Measurements from ENCODE around the gene CLN5.

The CLN5 gene

DNA sequence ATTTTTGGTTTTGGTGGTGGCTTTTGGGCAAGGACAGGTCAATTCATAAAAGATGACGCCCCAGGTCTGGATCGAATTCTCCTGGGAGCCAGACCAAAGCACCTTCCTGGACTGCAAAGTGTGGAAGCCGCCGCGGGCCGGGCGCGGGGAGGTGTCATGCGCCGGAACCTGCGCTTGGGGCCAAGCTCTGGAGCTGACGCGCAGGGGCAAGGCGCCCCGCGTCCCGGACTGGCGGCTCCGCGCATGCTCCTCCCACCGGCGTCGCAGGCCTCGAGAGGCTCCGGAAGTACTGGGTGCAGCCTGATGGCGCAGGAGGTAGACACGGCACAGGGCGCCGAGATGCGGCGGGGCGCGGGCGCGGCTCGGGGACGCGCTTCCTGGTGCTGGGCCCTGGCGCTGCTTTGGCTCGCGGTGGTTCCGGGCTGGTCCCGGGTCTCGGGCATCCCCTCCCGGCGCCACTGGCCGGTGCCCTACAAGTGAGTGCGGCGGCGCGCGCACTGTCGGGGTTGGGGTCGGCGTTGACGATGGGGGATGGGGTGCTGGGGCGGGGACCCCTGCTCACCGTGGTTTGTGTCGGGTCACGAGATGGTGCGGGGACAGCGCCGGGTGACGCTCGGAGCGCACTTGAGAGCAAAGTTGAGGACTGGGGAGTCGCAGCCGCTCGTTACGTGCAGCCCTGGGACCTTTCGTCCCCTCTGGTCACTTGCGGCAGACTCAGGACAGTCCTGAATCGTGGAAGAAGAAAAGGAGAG lies at the start of gene CLN5:
Gene CLN5 (plus strand): TSS at position 286 of the 752 bp plus-strand sequence. CDS start 18 bp downstream, at position 304.
- Histone ChIP-seq H3K27ac (peak within 1 kb of the TSS; percentile 71), H3K4me3 (ENCODE audit: low read depth, low read length) (peak within 1 kb of the TSS; percentile 94), H3K27me3 (replicated peaks) (no peaks in the 10 kb centered on the region), H3K36me3 (replicated peaks) (no peaks in the 10 kb centered on the region)
- in situ Hi-C loops (cut with HindIII; ENCODE audit: low pct_ligation_motif_present, low sequenced_read_pairs), result no loop called here
- TF ChIP-seq, protein P1, sequence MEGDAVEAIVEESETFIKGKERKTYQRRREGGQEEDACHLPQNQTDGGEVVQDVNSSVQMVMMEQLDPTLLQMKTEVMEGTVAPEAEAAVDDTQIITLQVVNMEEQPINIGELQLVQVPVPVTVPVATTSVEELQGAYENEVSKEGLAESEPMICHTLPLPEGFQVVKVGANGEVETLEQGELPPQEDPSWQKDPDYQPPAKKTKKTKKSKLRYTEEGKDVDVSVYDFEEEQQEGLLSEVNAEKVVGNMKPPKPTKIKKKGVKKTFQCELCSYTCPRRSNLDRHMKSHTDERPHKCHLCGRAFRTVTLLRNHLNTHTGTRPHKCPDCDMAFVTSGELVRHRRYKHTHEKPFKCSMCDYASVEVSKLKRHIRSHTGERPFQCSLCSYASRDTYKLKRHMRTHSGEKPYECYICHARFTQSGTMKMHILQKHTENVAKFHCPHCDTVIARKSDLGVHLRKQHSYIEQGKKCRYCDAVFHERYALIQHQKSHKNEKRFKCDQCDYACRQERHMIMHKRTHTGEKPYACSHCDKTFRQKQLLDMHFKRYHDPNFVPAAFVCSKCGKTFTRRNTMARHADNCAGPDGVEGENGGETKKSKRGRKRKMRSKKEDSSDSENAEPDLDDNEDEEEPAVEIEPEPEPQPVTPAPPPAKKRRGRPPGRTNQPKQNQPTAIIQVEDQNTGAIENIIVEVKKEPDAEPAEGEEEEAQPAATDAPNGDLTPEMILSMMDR (IDR thresholded peaks at IDR 0.05; ENCODE audit: low read depth, low read length, missing control alignments), result no peak
- peak; percentile 87 for DNase-seq

DNA sequence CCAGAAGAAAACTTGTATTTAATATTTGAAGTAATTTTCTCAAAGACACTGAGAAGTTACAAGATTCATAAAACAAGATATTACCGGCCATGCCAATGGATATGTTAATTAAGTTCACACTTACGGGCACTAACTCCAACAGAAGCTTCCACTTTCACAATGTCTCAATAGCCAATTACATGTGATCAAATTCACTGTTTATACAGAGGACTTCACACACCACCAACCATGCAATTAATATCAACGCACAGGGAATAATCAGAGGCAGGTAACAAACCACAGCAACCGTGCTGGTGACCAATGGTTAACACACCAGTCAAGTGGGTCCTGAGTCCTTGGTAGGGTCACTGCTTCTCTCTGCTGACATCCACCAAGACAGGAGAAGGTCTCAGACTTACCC lies 49.5 kb upstream of the CLN5 start:
- in situ Hi-C loops (cut with HindIII; ENCODE audit: low pct_ligation_motif_present, low sequenced_read_pairs), result no loop called here
- Histone ChIP-seq H3K27me3 (replicated peaks) (no peaks in the 10 kb centered on the region), H3K36me3 (replicated peaks) (no peaks in the 10 kb centered on the region), H3K27ac (no peak overlapping the region), H3K4me3 (ENCODE audit: low read depth, low read length) (no peak overlapping the region)
- DNase-seq, result no peak
- TF ChIP-seq, protein P1 (IDR thresholded peaks at IDR 0.05; ENCODE audit: low read depth, low read length, missing control alignments), result no peak

DNA sequence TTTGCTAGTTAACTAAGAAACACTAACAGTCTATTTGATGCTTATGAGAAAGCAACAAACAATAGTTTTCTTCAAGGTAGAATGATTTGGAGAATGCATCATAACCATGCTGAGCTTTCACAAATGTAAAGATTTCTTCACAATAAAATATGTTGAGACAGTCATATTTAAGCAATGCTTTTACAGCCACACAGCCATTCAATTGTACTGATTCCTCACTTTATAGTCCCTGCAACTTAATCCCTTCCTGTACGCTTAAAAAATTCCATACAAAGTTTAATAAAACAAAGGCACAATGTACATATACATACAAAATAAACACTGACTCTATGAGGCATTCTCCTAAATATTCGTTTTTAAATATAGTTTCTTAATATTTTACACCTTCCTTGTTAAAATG lies 48.2 kb upstream of the CLN5 start:
- H3K4me3 ChIP-seq (ENCODE audit: low read depth, low read length), result no peak overlapping the region
- H3K36me3 ChIP-seq (replicated peaks), result no peaks in the 10 kb centered on the region
- in situ Hi-C loops (cut with HindIII; ENCODE audit: low pct_ligation_motif_present, low sequenced_read_pairs), result no loop called here

DNA sequence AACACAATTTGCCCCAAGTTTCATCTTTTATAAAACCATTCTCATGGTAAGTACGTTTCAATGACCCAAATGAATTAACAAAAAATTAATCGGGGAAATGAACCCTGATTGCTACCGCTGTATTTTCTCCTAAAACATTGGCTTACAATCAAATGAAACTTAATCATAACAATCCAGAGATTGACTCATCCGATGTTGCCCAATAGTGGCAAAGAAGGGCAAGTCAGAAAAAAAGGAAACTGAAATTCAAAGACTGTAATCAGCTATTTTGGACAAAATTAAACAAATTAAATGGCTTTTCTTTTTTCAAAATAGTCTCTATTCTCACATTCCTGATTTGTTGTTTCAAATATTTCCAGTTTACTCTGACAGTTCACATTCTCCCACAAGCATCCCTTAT lies 47.4 kb upstream of the CLN5 start:
- Histone ChIP-seq H3K4me3 (ENCODE audit: low read depth, low read length) (no peak overlapping the region), H3K27me3 (replicated peaks) (no peaks in the 10 kb centered on the region), H3K27ac (no peak overlapping the region), H3K36me3 (replicated peaks) (no peaks in the 10 kb centered on the region)
- in situ Hi-C loops (cut with HindIII; ENCODE audit: low pct_ligation_motif_present, low sequenced_read_pairs), result no loop called here
- DNase-seq, result peak; percentile 43
- TF ChIP-seq, protein P1 (IDR thresholded peaks at IDR 0.05; ENCODE audit: low read depth, low read length, missing control alignments), result no peak

More for the DNA sequence above, 48.2 kb upstream of the CLN5 start:
- DNase-seq, result no peak
- no peaks in the 10 kb centered on the region for H3K27me3 ChIP-seq (replicated peaks)
- TF ChIP-seq, protein P1 (IDR thresholded peaks at IDR 0.05; ENCODE audit: low read depth, low read length, missing control alignments), result no peak
- H3K27ac ChIP-seq, result no peak overlapping the region

DNA sequence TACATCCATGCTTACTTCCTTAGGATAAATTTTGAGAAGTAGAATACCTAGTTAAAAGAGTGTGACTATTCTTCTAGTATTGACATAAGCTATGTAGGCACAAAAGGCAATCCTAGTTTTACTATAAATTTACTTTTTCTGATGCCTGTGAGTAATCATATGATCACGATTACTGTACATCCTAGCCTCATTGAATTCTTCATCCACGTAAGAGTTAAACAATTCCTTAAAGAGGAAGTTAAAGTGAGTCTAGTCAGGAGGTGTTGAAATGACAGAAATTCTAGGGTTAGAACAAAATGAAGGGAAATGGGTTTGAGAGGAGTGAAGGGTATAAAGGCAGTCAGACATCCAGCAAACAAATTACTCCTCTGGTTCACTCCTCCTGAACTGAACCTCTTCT lies 43.7 kb upstream of the CLN5 start, which contains the start of gene ACOD1:
Gene ACOD1 (plus strand): TSS at position 363 of the 400 bp plus-strand sequence. CDS start 48 bp downstream, outside the sequence.
- Histone ChIP-seq H3K36me3 (replicated peaks) (no peaks in the 10 kb centered on the region), H3K27me3 (replicated peaks) (no peaks in the 10 kb centered on the region), H3K4me3 (ENCODE audit: low read depth, low read length) (no peak within 1 kb of the TSS), H3K27ac (no peak within 1 kb of the TSS)
- TF ChIP-seq, protein P1 (IDR thresholded peaks at IDR 0.05; ENCODE audit: low read depth, low read length, missing control alignments), result no peak
- in situ Hi-C loops (cut with HindIII; ENCODE audit: low pct_ligation_motif_present, low sequenced_read_pairs), result no loop called here
- no peak for DNase-seq
